Spleen (tissue), 11 donors: Measurements from ENCODE around the gene C1QTNF1. TPM values are rescaled to one million over a fixed set of nuclear protein-coding genes. Genes with fewer than 3 reads are reported as not detected.

Source experiments
- DNase-seq: peaks from one replicate; pipeline ENCODE4 v3.0.0-alpha.2; 2020
- H3K27ac ChIP-seq, 8 donors: fragments of 200-600 bp; sonication (generic) in 7 of 8; 1 replicate in 4 of 8; 2 replicates in 4 of 8; pipeline versions ENCODE4 v1.5.0 to v1.8.0; 2016 to 2021; ENCODE audit warnings: inconsistent platforms in 4 of 8, mild to moderate bottlenecking in 4 of 8, moderate library complexity in 1 of 8
- H3K27me3 ChIP-seq, 7 donors: fragments of 200-600 bp; sonication (generic) in 6 of 7; replicated peaks in 1 of 7; 1 replicate in 4 of 7; 2 replicates in 3 of 7; pipeline versions ENCODE4 v1.5.0 to v1.8.0; 2016 to 2021; ENCODE audit warnings: inconsistent platforms in 3 of 7, mild to moderate bottlenecking in 1 of 7
- H3K36me3 ChIP-seq, 6 donors: fragments of 200-600 bp; sonication (generic) in 5 of 6; 1 replicate in 4 of 6; 2 replicates in 2 of 6; pipeline versions ENCODE4 v1.5.0 to v1.8.0; 2016 to 2021; ENCODE audit warnings: inconsistent platforms in 2 of 6
- H3K4me1 ChIP-seq, 6 donors: fragments of 200-600 bp; sonication (generic) in 5 of 6; 1 replicate in 3 of 6; 2 replicates in 3 of 6; pipeline versions ENCODE4 v1.5.0 to v1.8.0; 2016 to 2021; ENCODE audit warnings: inconsistent platforms in 3 of 6
- H3K4me3 ChIP-seq, 8 donors: fragments of 200-600 bp; sonication (generic) in 7 of 8; 1 replicate in 4 of 8; 2 replicates in 4 of 8; pipeline versions ENCODE4 v1.5.0 to v1.8.0; 2016 to 2021; ENCODE audit warnings: inconsistent platforms in 4 of 8, mild to moderate bottlenecking in 4 of 8, moderate library complexity in 2 of 8
- H3K9me3 ChIP-seq, 8 donors: fragments of 200-600 bp; sonication (generic) in 7 of 8; 1 replicate in 4 of 8; 2 replicates in 4 of 8; pipeline versions ENCODE4 v1.5.0 to v1.8.0; 2016 to 2021; ENCODE audit warnings: inconsistent platforms in 4 of 8
- CTCF ChIP-seq, 11 experiments: fragments of 200-600 bp in 7 of 11; fragments of 450-650 bp in 4 of 11; sonication (generic) in 4 of 11; IDR thresholded peaks in 8 of 11; conservative IDR thresholded peaks in 3 of 11; 1 replicate in 7 of 11; 2 replicates in 4 of 11; pipeline versions ENCODE4 v1.4.0 to v1.8.0; 2016 to 2021; ENCODE audit warnings: antibody characterized with exemption in 11 of 11, inconsistent platforms in 4 of 11, mild to moderate bottlenecking in 1 of 11
- POLR2A ChIP-seq, 3 donors: fragments of 450-650 bp; IDR thresholded peaks; one replicate each; pipeline ENCODE4 v1.5.1; 2017; ENCODE audit warnings: antibody characterized with exemption in 3 of 3, mild to moderate bottlenecking in 1 of 3
- POLR2AphosphoS5 ChIP-seq, 3 donors: sonication (generic); formaldehyde crosslinking; IDR thresholded peaks; one replicate each; pipeline ENCODE4 v1.5.1; 2017; ENCODE audit warnings: antibody characterized with exemption in 3 of 3
- WGBS, 5 donors: extraction: QIAGEN DNeasy Blood & Tissue Kit in 3 of 5; methylation state at CpG; one replicate each; pipeline versions ENCODE4 v1.1.5 to v1.1.7; 2013 to 2018; 5-methylcytosine and 5-hydroxymethylcytosine counted together
- intact Hi-C: fragments of 100-400 bp; cut with DNase I; formaldehyde crosslinking; loops from one replicate; pipeline ENCODE4 v1.15.0; 2023; ENCODE audit warnings: low total_unique reads
- polyA plus RNA-seq, 3 donors: library from polyadenylated mRNA; stranded (reverse); fragments of 200-250 nt; gene quantifications; one replicate each; pipeline ENCODE4 v1.2.1, GENCODE V29; 2013
- total RNA-seq, 7 donors: library from RNA; depleted of rRNA in 3 of 7; stranded (reverse); fragments of >200 nt in 3 of 7; fragmentation: NEBNext Ultra II Directional in 4 of 7; extraction: Animal tissue kit (Norgen Biotek cat#: 25700) in 4 of 7; gene quantifications; one replicate each; pipeline versions ENCODE4 v1.1.0 to v1.2.1, GENCODE V29; 2016 to 2021
- donor health status: healthy with polysubstance abuse.
- donor health status: DM: no; HTN: no; CAD: no; lungs with moderate emphysema.
- donor health status: DM: no; HTN: no; CAD: no.
- donor health status: Bipolar disorder and iron deficiency.
- donor health status: healthy.
- donor health status: DM: no; HTN: no; CAD: no.
- donor health status: DM: yes; HTN: yes; CAD: no.

C1QTNF1 gene
- total and polyA plus RNA-seq, 10 donors = 14.7 to 101 (median 44.4) TPM

- H3K4me3 ChIP-seq = no peak overlapping the region
- WGBS, 5 donors = 86 to 96% (median 91%) methylated on average over 19 of the region's 19 CpGs
- H3K9me3 ChIP-seq = no peaks in the 10 kb centered on the region
- peaks cover 0 to 75% (median 42%) of the 10 kb centered on the region in 6 donors for H3K36me3 ChIP-seq
- no peak for DNase-seq
- intact Hi-C loops = no loop called here
- TF ChIP-seq POLR2AphosphoS5 (IDR thresholded peaks at IDR 0.05) (no peak), CTCF (IDR thresholded peaks at IDR 0.05 in 8 of 11, conservative IDR thresholded peaks at IDR 0.05 in 3 of 11) (no peak), POLR2A (IDR thresholded peaks at IDR 0.05) (no peak)
- peaks cover 10 to 74% (median 51%) of the 10 kb centered on the region in 6 donors for H3K4me1 ChIP-seq
- no peaks in the 10 kb centered on the region for H3K27me3 ChIP-seq
- peak overlapping the region in 2 of 8 donors; percentile 9 to 30 for H3K27ac ChIP-seq
These were observed 22.6 kb upstream of the C1QTNF1 start for GRCh38 chr17:79001190-79002020.

GRCh38 chr17:79002291-79002690 lies 21.7 kb upstream of the C1QTNF1 start:
- TF ChIP-seq POLR2AphosphoS5 (IDR thresholded peaks at IDR 0.05) (no peak), POLR2A (IDR thresholded peaks at IDR 0.05) (no peak), CTCF (IDR thresholded peaks at IDR 0.05 in 8 of 11, conservative IDR thresholded peaks at IDR 0.05 in 3 of 11) (no peak)
- Histone ChIP-seq H3K4me3 (no peak overlapping the region), H3K4me1 (peaks cover 19 to 74% (median 51%) of the 10 kb centered on the region in 6 donors), H3K36me3 (peaks cover 0 to 74% (median 33%) of the 10 kb centered on the region in 6 donors), H3K9me3 (no peaks in the 10 kb centered on the region), H3K27ac (no peak overlapping the region), H3K27me3 (no peaks in the 10 kb centered on the region)
- intact Hi-C loops = no loop called here
- no peak for DNase-seq
- 89 to 95% (median 92%) methylated on average over 14 of the region's 14 CpGs for whole genome bisulfite sequencing, 5 donors

- DNase-seq = no peak
- no peak for TF ChIP-seq CTCF (IDR thresholded peaks at IDR 0.05 in 8 of 11, conservative IDR thresholded peaks at IDR 0.05 in 3 of 11)
- no peak for TF ChIP-seq POLR2AphosphoS5 (IDR thresholded peaks at IDR 0.05)
- no peak for TF ChIP-seq POLR2A (IDR thresholded peaks at IDR 0.05)
- H3K4me1 ChIP-seq = peaks cover 25 to 74% (median 51%) of the 10 kb centered on the region in 6 donors
- H3K9me3 ChIP-seq = no peaks in the 10 kb centered on the region
- 84 to 89% (median 86%) methylated on average over 20 of the region's 20 CpGs for WGBS, 5 donors
- H3K4me3 ChIP-seq = no peak overlapping the region
- H3K27me3 ChIP-seq = no peaks in the 10 kb centered on the region
- no peak overlapping the region for H3K27ac ChIP-seq
- peaks cover 0 to 74% (median 26%) of the 10 kb centered on the region in 6 donors for H3K36me3 ChIP-seq
- intact Hi-C loops = no loop called here
These were observed 21.0 kb upstream of the C1QTNF1 start for GRCh38 chr17:79002796-79003593.
